ENCODE measurements around the gene NAV2. TPM values are rescaled to one million over a fixed set of nuclear protein-coding genes. Genes with fewer than 3 reads are reported as not detected.

NAV2 gene
- total RNA-seq, 1 experiment from 2014 or later: 63.5 TPM

DNA sequence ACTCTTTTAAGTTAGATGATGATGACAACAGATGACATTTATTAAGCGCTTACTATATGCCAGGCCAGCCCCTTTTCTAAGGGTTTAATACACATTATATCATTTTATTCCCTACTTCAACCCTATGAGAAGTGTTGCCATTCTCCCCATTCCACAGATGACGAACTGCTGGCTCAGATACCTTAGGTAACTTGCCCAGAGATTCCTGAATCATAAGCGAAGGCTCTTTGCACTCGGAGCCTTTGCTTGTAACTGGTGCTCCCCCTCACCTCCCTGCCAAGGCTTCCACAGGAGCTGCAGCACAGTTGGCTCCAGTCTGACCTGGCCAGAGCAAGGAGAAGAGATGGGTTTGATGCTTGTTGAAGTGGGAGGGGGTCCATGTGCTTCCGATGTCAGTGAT, 404.7 kb downstream of the NAV2 start:
- Histone ChIP-seq H3K9me3 (no peaks in the 10 kb centered on the region), H3K27me3 (replicated peaks; ENCODE audit: control insufficient read depth, insufficient read depth, low read length) (no peaks in the 10 kb centered on the region), H3K4me1 (0 out of 2 replicates have a peak, but pooled peaks cover 3% of the 10 kb centered on the region), H3K36me3 (ENCODE audit: control insufficient read depth, insufficient read depth, low read length) (peaks cover 2% of the 10 kb centered on the region; the same call in 1 of the 2 replicates), H3K4me3 (ENCODE audit: low read depth, low read length) (no peak overlapping the region)
- H3K27me3 Mint-ChIP-seq (ENCODE audit: insufficient read depth, unreplicated experiment): no peaks in the 10 kb centered on the region
- ChIA-PET CTCF (interaction anchor here (0.7 kb wide), 1 partner anchor 11 kb away, joined by 3 read pairs; no protein-coding TSS in a partner anchor), POLR2A (no interaction called here)
- no peak overlapping the region for H3K4me3 Mint-ChIP-seq (ENCODE audit: unreplicated experiment)
- H3K4me1 Mint-ChIP-seq (ENCODE audit: low read depth, unreplicated experiment): no peaks in the 10 kb centered on the region
- no TSS peak for BruUV-seq (replicated peaks)
- peaks cover 70% of the 10 kb centered on the region for H3K36me3 Mint-ChIP-seq (ENCODE audit: insufficient read depth, unreplicated experiment)
- no peak for TF ChIP-seq CTCF (IDR thresholded peaks at IDR 0.05; ENCODE audit: insufficient read depth in 1 of 2, low read depth in 1 of 2, low read length in 1 of 2, severe bottlenecking in 1 of 2, unreplicated experiment in 1 of 2)
- H3K9me3 Mint-ChIP-seq (ENCODE audit: unreplicated experiment): no peaks in the 10 kb centered on the region
- DNase-seq: no peak
- H3K27ac Mint-ChIP-seq (ENCODE audit: unreplicated experiment): no peak overlapping the region
- intact Hi-C loops (cut with micrococcal nuclease; ENCODE audit: unreplicated experiment): no loop called here

DNA sequence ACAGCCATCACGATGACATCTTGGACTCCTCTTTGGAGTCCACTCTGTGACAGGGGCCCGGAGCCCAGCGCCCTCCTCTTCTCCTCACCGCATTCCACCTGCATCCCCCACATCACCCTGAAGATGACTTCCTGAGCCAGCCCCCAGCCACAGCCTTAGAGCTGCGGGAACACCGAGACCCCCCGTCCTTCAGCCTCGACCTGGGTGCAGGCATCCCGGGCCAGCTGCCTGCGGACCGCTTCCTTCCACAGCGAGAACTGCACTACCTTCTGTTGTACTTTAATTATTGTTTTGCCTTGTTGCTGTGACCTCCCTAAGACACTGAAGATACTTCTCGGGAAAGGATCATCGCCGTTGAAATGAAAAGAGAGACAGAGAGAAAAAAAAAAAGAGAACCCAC, 405.6 kb downstream of the NAV2 start:
- peaks cover 2% of the 10 kb centered on the region; the same call in 1 of the 2 replicates for H3K36me3 ChIP-seq (ENCODE audit: control insufficient read depth, insufficient read depth, low read length)
- TSS peak; percentile 18 for BruUV-seq (replicated peaks)
- no peaks in the 10 kb centered on the region for H3K9me3 Mint-ChIP-seq (ENCODE audit: unreplicated experiment)
- no peaks in the 10 kb centered on the region for H3K9me3 ChIP-seq
- H3K27me3 Mint-ChIP-seq (ENCODE audit: insufficient read depth, unreplicated experiment): no peaks in the 10 kb centered on the region
- POLR2A ChIA-PET: no interaction called here
- CTCF ChIA-PET: interaction anchor here (0.6 to 1.4 kb wide), 2 partner anchors 10 to 166 kb away, joined by 3 to 6 read pairs; no protein-coding TSS in a partner anchor
- no peaks in the 10 kb centered on the region for H3K27me3 ChIP-seq (replicated peaks; ENCODE audit: control insufficient read depth, insufficient read depth, low read length)
- peaks cover 62% of the 10 kb centered on the region for H3K36me3 Mint-ChIP-seq (ENCODE audit: insufficient read depth, unreplicated experiment)
- no peak overlapping the region for H3K4me3 Mint-ChIP-seq (ENCODE audit: unreplicated experiment)
- no peaks in the 10 kb centered on the region for H3K4me1 ChIP-seq
- no peak for DNase-seq
- intact Hi-C loops (cut with micrococcal nuclease; ENCODE audit: unreplicated experiment): no loop called here
- no peak for TF ChIP-seq CTCF (IDR thresholded peaks at IDR 0.05; ENCODE audit: insufficient read depth in 1 of 2, low read depth in 1 of 2, low read length in 1 of 2, severe bottlenecking in 1 of 2, unreplicated experiment in 1 of 2)
- no peak overlapping the region for H3K4me3 ChIP-seq (ENCODE audit: low read depth, low read length)
- H3K4me1 Mint-ChIP-seq (ENCODE audit: low read depth, unreplicated experiment): no peaks in the 10 kb centered on the region
- H3K27ac Mint-ChIP-seq (ENCODE audit: unreplicated experiment): no peak overlapping the region

DNA sequence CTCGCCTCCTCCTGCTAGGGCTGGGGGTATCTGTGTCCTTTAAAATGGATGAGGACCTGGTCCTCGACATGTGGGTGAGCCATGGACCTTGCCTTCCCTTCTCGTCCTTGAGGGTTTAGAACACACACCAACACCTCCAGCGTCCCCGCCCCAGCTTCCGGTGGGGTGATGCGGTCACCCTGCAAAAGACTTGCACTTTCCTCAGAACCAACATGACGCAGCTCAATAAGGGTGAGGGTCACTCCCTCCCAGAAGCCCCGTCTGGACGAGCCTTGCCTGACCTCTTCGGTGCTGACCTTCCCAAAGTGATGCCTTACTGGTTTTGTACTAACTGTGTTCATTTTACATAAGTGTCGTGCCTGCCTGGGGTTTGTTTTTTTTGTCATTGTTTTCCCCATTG, 406.7 kb downstream of the NAV2 start:
- Mint-ChIP-seq H3K9me3 (ENCODE audit: unreplicated experiment) (no peaks in the 10 kb centered on the region), H3K27ac (ENCODE audit: unreplicated experiment) (no peak overlapping the region), H3K36me3 (ENCODE audit: insufficient read depth, unreplicated experiment) (peaks cover 54% of the 10 kb centered on the region), H3K4me1 (ENCODE audit: low read depth, unreplicated experiment) (no peaks in the 10 kb centered on the region), H3K27me3 (ENCODE audit: insufficient read depth, unreplicated experiment) (no peaks in the 10 kb centered on the region), H3K4me3 (ENCODE audit: unreplicated experiment) (no peak overlapping the region)
- H3K27me3 ChIP-seq (replicated peaks; ENCODE audit: control insufficient read depth, insufficient read depth, low read length): no peaks in the 10 kb centered on the region
- CTCF ChIA-PET: interaction anchor here (1.4 kb wide), 1 partner anchor 9 kb away, joined by 6 read pairs; no protein-coding TSS in a partner anchor
- intact Hi-C loops (cut with micrococcal nuclease; ENCODE audit: unreplicated experiment): no loop called here
- H3K4me1 ChIP-seq: no peaks in the 10 kb centered on the region
- H3K9me3 ChIP-seq: no peaks in the 10 kb centered on the region
- no peak for TF ChIP-seq CTCF (IDR thresholded peaks at IDR 0.05; ENCODE audit: insufficient read depth in 1 of 2, low read depth in 1 of 2, low read length in 1 of 2, severe bottlenecking in 1 of 2, unreplicated experiment in 1 of 2)
- H3K36me3 ChIP-seq (ENCODE audit: control insufficient read depth, insufficient read depth, low read length): peaks cover 2% of the 10 kb centered on the region; the same call in 1 of the 2 replicates
- no peak overlapping the region for H3K4me3 ChIP-seq (ENCODE audit: low read depth, low read length)
- POLR2A ChIA-PET: no interaction called here
- DNase-seq: no peak
- BruUV-seq (replicated peaks): no TSS peak
